K562 (cell line): ENCODE results near the gene GLMN. TPM values are rescaled to one million over a fixed set of nuclear protein-coding genes. Genes with fewer than 3 reads are reported as not detected.
"Not testable (repeated sequence)": the region's sequence is repeated elsewhere in the genome, so short reads cannot be mapped to it uniquely, and the experiment has no call there.

Experiments used
- ATAC-seq: fragments of 200-7000 bp; cut with Tn5 transposase; 3 replicates; pipeline ENCODE4 v1.9.1; 2020; ENCODE audit warnings: moderate library complexity
- BruUV-seq: library from RNA; stranded (reverse); fragments of 400-500 nt; replicated peaks from 2 replicates; lab custom pipeline; 2021; lab: Mats Ljungman, UMichigan
- CTCF ChIA-PET: fragments of 300-600 bp; formaldehyde crosslinking; extraction: SDS; loops from one replicate; lab custom pipeline; 2021; ENCODE audit warnings: low intra/inter-chr PET ratio; lab: Yijun Ruan, JAX
- POLR2A ChIA-PET: fragments of 300-600, 350-650 bp; sonication (Branson Sonifier 250); formaldehyde crosslinking; extraction: SDS; loops from one replicate; lab custom pipeline; 2021; ENCODE audit warnings: antibody characterized with exemption, inconsistent platforms; lab: Yijun Ruan, JAX
- DNase-seq, 4 experiments: peaks; one replicate each; pipeline versions ENCODE4 v3.0.0 to v3.0.0-alpha.2; 2011 to 2018; ENCODE audit warnings: low spot score in 3 of 4, mixed read lengths in 3 of 4; ENCODE audit errors: extremely low read depth in 1 of 4
- FAIRE-seq: peaks from 2 replicates; lab custom pipeline; 2011; peaks lifted over from hg19 to GRCh38; lab: Jason Lieb, UNC
- H2AFZ ChIP-seq: 2 replicates; pipeline ENCODE4 v1.6.0; 2011; ENCODE audit warnings: low read depth, low read length, control low read depth, inconsistent platforms
- H3K27ac ChIP-seq: fragments of 200-600 bp; 3 replicates; pipeline ENCODE4 v1.8.0; 2011; ENCODE audit warnings: low read depth, mild to moderate bottlenecking, control low read depth, inconsistent platforms, low read length, moderate library complexity, mixed read lengths; ENCODE audit errors: extremely low read depth
- H3K27me3 ChIP-seq, 2 experiments: fragments of 300-600 bp in 1 of 2; 2 replicates in 1 of 2; 3 replicates in 1 of 2; pipeline versions ENCODE4 v1.6.0 to v1.8.0; 2011; ENCODE audit warnings: inconsistent platforms in 2 of 2, low read length in 2 of 2, mild to moderate bottlenecking in 1 of 2, mixed read lengths in 1 of 2, moderate library complexity in 1 of 2; ENCODE audit not compliant: control insufficient read depth in 2 of 2, insufficient read depth in 2 of 2
- H3K36me3 ChIP-seq: fragments of 300-600 bp; 3 replicates; pipeline ENCODE4 v1.8.0; 2011; ENCODE audit warnings: mild to moderate bottlenecking, low read length, inconsistent platforms; ENCODE audit not compliant: control insufficient read depth, insufficient read depth
- H3K4me1 ChIP-seq, 2 experiments: fragments of 200-600 bp in 1 of 2; replicated peaks in 1 of 2; 2 replicates in 1 of 2; 3 replicates in 1 of 2; pipeline versions ENCODE4 v1.5.1 to v1.8.0; 2011; ENCODE audit warnings: inconsistent platforms in 2 of 2, low read length in 2 of 2, mild to moderate bottlenecking in 1 of 2, mixed read lengths in 1 of 2, moderate library complexity in 1 of 2; ENCODE audit not compliant: control insufficient read depth in 2 of 2, insufficient read depth in 2 of 2
- H3K4me2 ChIP-seq: 2 replicates; pipeline ENCODE4 v1.6.1; 2011; ENCODE audit warnings: low read length, control low read depth, inconsistent platforms, mixed read lengths; ENCODE audit not compliant: insufficient read depth
- H3K4me3 ChIP-seq: fragments of 200-600 bp; sonication (generic), shearing (Covaris generic); 2 replicates; pipeline ENCODE4 v1.5.1; 2016; ENCODE audit warnings: control low read depth, inconsistent platforms
- H3K79me2 ChIP-seq: fragments of 200-600 bp; 3 replicates; pipeline ENCODE4 v1.8.0; 2011; ENCODE audit warnings: low read length, inconsistent platforms; ENCODE audit not compliant: control insufficient read depth, insufficient read depth
- H3K9ac ChIP-seq, 2 experiments: 2 replicates each; pipeline versions ENCODE4 v1.6.0 to v1.6.1; 2011; ENCODE audit warnings: low read depth in 2 of 2, low read length in 2 of 2, control low read depth in 1 of 2, inconsistent platforms in 1 of 2, mild to moderate bottlenecking in 1 of 2, mixed read lengths in 1 of 2; ENCODE audit not compliant: insufficient read depth in 1 of 2
- H3K9me1 ChIP-seq: one replicate; pipeline ENCODE4 v1.6.0; 2011; ENCODE audit warnings: inconsistent platforms, mild to moderate bottlenecking, low read length, moderate library complexity; ENCODE audit not compliant: control insufficient read depth, insufficient read depth
- H3K9me3 ChIP-seq: replicated peaks from 2 replicates; pipeline ENCODE4 v1.5.1; 2011; ENCODE audit warnings: low read depth, low read length, inconsistent platforms; ENCODE audit not compliant: control insufficient read depth, insufficient read depth
- H4K20me1 ChIP-seq: replicated peaks from 2 replicates; pipeline ENCODE4 v1.6.1; 2011; ENCODE audit warnings: low read length, inconsistent platforms, mixed read lengths; ENCODE audit not compliant: control insufficient read depth, insufficient read depth
- SPI1 ChIP-seq: IDR thresholded peaks from 2 replicates; pipeline ENCODE4 v1.6.1; 2011; ENCODE audit warnings: low read depth, low read length, control low read depth, borderline replicate concordance
- TAF7 ChIP-seq: fragments of 450-650 bp; IDR thresholded peaks from 2 replicates; pipeline ENCODE4 v1.6.1; 2016; ENCODE audit warnings: missing genetic modification characterization, missing compliant biosample characterization
- ZNF324 ChIP-seq: fragments of 250-450 bp; sonication (Bioruptor Pico); IDR thresholded peaks from 2 replicates; pipeline ENCODE4 v1.4.0; 2020; ENCODE audit warnings: mild to moderate bottlenecking
- ZNF354B ChIP-seq: fragments of 250-450 bp; sonication (Bioruptor Pico); IDR thresholded peaks from 2 replicates; pipeline ENCODE4 v1.4.0; 2020
- ZNF507 ChIP-seq: conservative IDR thresholded peaks from 2 replicates; pipeline ENCODE4 v1.6.1; 2017; ENCODE audit warnings: missing genetic modification characterization, missing compliant biosample characterization
- WGBS: fragments of 100-300 bp; shearing (Covaris generic); methylation state at CpG from one replicate; pipeline ENCODE4 v1.1.6; 2016; ENCODE audit warnings: low coverage, mixed read lengths; ENCODE audit not compliant: insufficient coverage; ENCODE audit errors: missing lambda C conversion rate; 5-methylcytosine and 5-hydroxymethylcytosine counted together
- in situ Hi-C: fragments of 300-500 bp; cut with MboI; formaldehyde crosslinking; loops from 4 replicates; pipeline ENCODE4 v1.15.0; 2018; ENCODE audit warnings: inconsistent platforms, mixed read lengths
- intact Hi-C: fragments of 100-400 bp; cut with micrococcal nuclease; formaldehyde crosslinking; loops from 2 replicates; pipeline ENCODE4 v1.14.2; 2022
- polyA plus RNA-seq, 8 experiments: library from polyadenylated mRNA; depleted of rRNA in 4 of 8; stranded (reverse) in 5 of 8; unstranded in 3 of 8; fragments of >200 nt; fragmentation: Nextera tagmentation in 2 of 8; fragmentation: Illumina TruSeq in 1 of 8; extraction: Ambion mirVana in 2 of 8; extraction: Trizol in 1 of 8; gene quantifications; 2 replicates each; pipeline versions ENCODE4 v1.2.1 to v1.2.3, GENCODE V29; 2011 to 2014; ENCODE audit warnings: inconsistent platforms in 1 of 8, missing spikeins in 1 of 8
- total RNA-seq, 7 experiments: library from RNA; depleted of rRNA in 6 of 7; stranded (reverse); fragments of >200 nt in 6 of 7; fragmentation: Illumina TruSeq in 2 of 7; extraction: Trizol in 2 of 7; gene quantifications; 2 replicates each; pipeline versions ENCODE4 v1.2.1 to v1.2.3, GENCODE V29; 2011 to 2021; ENCODE audit warnings: low replicate concordance in 1 of 7

Gene GLMN
- total and polyA plus RNA-seq, 9 of the 15 experiments (the other 6 are each of a cell fraction or from before 2014, with no cell fraction given) = 13.0 to 24.8 (median 19.0) TPM

GRCh38 chr1:92291372-92291999 lies 7.3 kb downstream of the GLMN start (continued):
- no peak for TF ChIP-seq ZNF324
- no peak for TF ChIP-seq SPI1
- TF ChIP-seq TAF7 (tag) = no peak

GRCh38 chr1:92281411-92281810 lies 17.4 kb downstream of the GLMN start:
- H3K9me3 ChIP-seq, in situ Hi-C loops, CTCF ChIA-PET: not testable (repeated sequence)

DNA sequence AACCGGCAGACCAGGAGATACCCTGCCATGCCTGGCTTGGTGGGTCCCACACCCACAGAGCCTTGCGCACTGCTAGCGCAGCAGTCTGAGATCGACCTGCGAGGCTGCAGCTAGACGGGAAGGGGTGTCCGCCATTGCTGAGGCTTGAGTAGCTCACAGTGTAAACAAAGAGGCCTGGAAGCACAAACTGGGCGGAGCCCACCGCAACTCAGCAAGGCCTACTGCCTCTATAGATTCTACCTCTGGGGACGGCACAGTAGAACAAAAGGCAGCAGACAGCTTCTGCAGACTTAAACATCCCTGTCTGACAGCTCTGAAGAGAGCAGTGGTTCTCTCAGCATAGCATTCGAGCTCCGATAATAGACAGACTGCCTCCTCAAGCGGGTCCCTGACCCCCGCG lies 19.0 kb downstream of the GLMN start:
- CTCF ChIA-PET, POLR2A ChIA-PET, H3K4me1 ChIP-seq, H3K9ac ChIP-seq, H3K27me3 ChIP-seq, ATAC-seq, H3K9me3 ChIP-seq, FAIRE-seq, in situ Hi-C loops, BruUV-seq, H3K27ac ChIP-seq, H4K20me1 ChIP-seq, H3K79me2 ChIP-seq, H3K4me2 ChIP-seq, H3K4me3 ChIP-seq, H3K9me1 ChIP-seq, intact Hi-C loops, H2AFZ ChIP-seq, DNase-seq: not testable (repeated sequence)
- H3K36me3 ChIP-seq = peaks cover 26% of the 10 kb centered on the region; the same call in 2 of the 3 replicates
- over 99% methylated on average over 15 of the region's 15 CpGs for WGBS

More at GRCh38 chr1:92281411-92281810, 17.4 kb downstream of the GLMN start:
- BruUV-seq, H4K20me1 ChIP-seq, H3K4me3 ChIP-seq, FAIRE-seq, H3K4me1 ChIP-seq, H3K27me3 ChIP-seq, H3K27ac ChIP-seq, H3K79me2 ChIP-seq, H3K9me1 ChIP-seq, H3K4me2 ChIP-seq, DNase-seq, H3K9ac ChIP-seq, intact Hi-C loops, H2AFZ ChIP-seq, ATAC-seq: not testable (repeated sequence)
- WGBS = 93% methylated on average over 2 of the region's 2 CpGs
- 0 out of 2 replicates have a peak, but pooled peaks have one; percentile 45 for TF ChIP-seq ZNF354B (CRISPR knock-in tag)
- peak; percentile 94 for TF ChIP-seq ZNF507 (tag)
- POLR2A ChIA-PET = interaction anchor here (0.6 to 0.8 kb wide), 2 partner anchors 10 to 18 kb away, joined by 3 read pairs; no protein-coding TSS in a partner anchor
- peaks cover 17% of the 10 kb centered on the region; the same call in 1 of the 3 replicates for H3K36me3 ChIP-seq
